Measurements from ENCODE around the gene FBXO17.

FBXO17 gene

GRCh38 chr19:38908911-38909310 lies 66.6 kb downstream of the FBXO17 start:
- no peak for DNase-seq
- H3K27ac ChIP-seq (ENCODE audit: insufficient read depth in 1 of 2, low read depth in 1 of 2, low read length in 2 of 2, poor library complexity in 1 of 2, severe bottlenecking in 2 of 2) = no peak overlapping the region
- WGBS (ENCODE audit: insufficient coverage) = 86% methylated on average over 2 of the region's 10 CpGs
- CTCF ChIA-PET = no interaction called here
- H3K4me3 ChIP-seq (ENCODE audit: control insufficient read depth in 1 of 7, extremely low read depth in 1 of 7, insufficient read depth in 4 of 7, low read depth in 2 of 7, low read length in 6 of 7) = no peak overlapping the region
- H3K36me3 ChIP-seq (ENCODE audit: control insufficient read depth in 4 of 4, insufficient read depth in 4 of 4, low read length in 3 of 4) = peaks cover 2 to 47% (median 30%) of the 10 kb centered on the region in 4 experiments
- POLR2A ChIA-PET = interaction anchor here (0.7 kb wide), 1 partner anchor 11 kb away, joined by 6 read pairs; no protein-coding TSS in a partner anchor
- no peaks in the 10 kb centered on the region for H3K9me3 ChIP-seq (ENCODE audit: control extremely low read depth in 1 of 5, control insufficient read depth in 4 of 5, insufficient read depth in 2 of 5, low read depth in 1 of 5, low read length in 4 of 5)
- peaks cover 0 to 5% (median 3%) of the 10 kb centered on the region in 4 experiments for H3K4me1 ChIP-seq (ENCODE audit: control extremely low read depth in 1 of 4, control insufficient read depth in 4 of 4, insufficient read depth in 4 of 4, low read length in 3 of 4)
- H3K27me3 ChIP-seq (replicated peaks in 2 of 5; ENCODE audit: control insufficient read depth in 4 of 5, insufficient read depth in 5 of 5, low read length in 4 of 5) = no peaks in the 10 kb centered on the region

- no peaks in the 10 kb centered on the region for H3K9me3 ChIP-seq (ENCODE audit: control extremely low read depth in 1 of 5, control insufficient read depth in 4 of 5, insufficient read depth in 2 of 5, low read depth in 1 of 5, low read length in 4 of 5)
- H3K27ac ChIP-seq (ENCODE audit: insufficient read depth in 1 of 2, low read depth in 1 of 2, low read length in 2 of 2, poor library complexity in 1 of 2, severe bottlenecking in 2 of 2) = no peak overlapping the region
- ChIA-PET POLR2A (no interaction called here), CTCF (no interaction called here)
- H3K4me1 ChIP-seq (ENCODE audit: control extremely low read depth in 1 of 4, control insufficient read depth in 4 of 4, insufficient read depth in 4 of 4, low read length in 3 of 4) = peaks cover 0 to 3% (median 2%) of the 10 kb centered on the region in 4 experiments
- no peak for DNase-seq
- H3K36me3 ChIP-seq (ENCODE audit: control insufficient read depth in 4 of 4, insufficient read depth in 4 of 4, low read length in 3 of 4) = peaks cover 2 to 47% (median 30%) of the 10 kb centered on the region in 4 experiments
- WGBS (ENCODE audit: insufficient coverage) = over 99% methylated on average over 12 of the region's 12 CpGs
- H3K27me3 ChIP-seq (replicated peaks in 2 of 5; ENCODE audit: control insufficient read depth in 4 of 5, insufficient read depth in 5 of 5, low read length in 4 of 5) = no peaks in the 10 kb centered on the region
- no peak overlapping the region for H3K4me3 ChIP-seq (ENCODE audit: control insufficient read depth in 1 of 7, extremely low read depth in 1 of 7, insufficient read depth in 4 of 7, low read depth in 2 of 7, low read length in 6 of 7)
Measured at GRCh38 chr19:38907670-38908069, 67.9 kb downstream of the FBXO17 start.

DNA sequence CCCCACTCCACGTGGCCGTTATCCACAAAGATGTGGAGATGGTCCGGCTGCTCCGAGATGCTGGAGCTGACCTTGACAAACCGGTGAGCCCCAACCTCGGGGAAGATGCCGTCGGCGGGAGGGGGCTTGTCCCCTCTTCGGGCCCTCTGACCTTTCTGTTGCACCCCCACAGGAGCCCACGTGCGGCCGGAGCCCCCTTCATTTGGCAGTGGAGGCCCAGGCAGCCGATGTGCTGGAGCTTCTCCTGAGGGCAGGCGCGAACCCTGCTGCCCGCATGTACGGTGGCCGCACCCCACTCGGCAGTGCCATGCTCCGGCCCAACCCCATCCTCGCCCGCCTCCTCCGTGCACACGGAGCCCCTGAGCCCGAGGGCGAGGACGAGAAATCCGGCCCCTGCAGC lies 68.3 kb downstream of the FBXO17 start:
- ChIA-PET POLR2A (no interaction called here), CTCF (no interaction called here)
- peaks cover 2 to 47% (median 30%) of the 10 kb centered on the region in 4 experiments for H3K36me3 ChIP-seq (ENCODE audit: control insufficient read depth in 4 of 4, insufficient read depth in 4 of 4, low read length in 3 of 4)
- 96% methylated on average over 29 of the region's 29 CpGs for WGBS (ENCODE audit: insufficient coverage)
- no peaks in the 10 kb centered on the region for H3K27me3 ChIP-seq (replicated peaks in 2 of 5; ENCODE audit: control insufficient read depth in 4 of 5, insufficient read depth in 5 of 5, low read length in 4 of 5)
- DNase-seq = no peak
- H3K4me1 ChIP-seq (ENCODE audit: control extremely low read depth in 1 of 4, control insufficient read depth in 4 of 4, insufficient read depth in 4 of 4, low read length in 3 of 4) = peaks cover 0 to 2% (median 0%) of the 10 kb centered on the region in 4 experiments
- H3K9me3 ChIP-seq (ENCODE audit: control extremely low read depth in 1 of 5, control insufficient read depth in 4 of 5, insufficient read depth in 2 of 5, low read depth in 1 of 5, low read length in 4 of 5) = no peaks in the 10 kb centered on the region
- no peak overlapping the region for H3K4me3 ChIP-seq (ENCODE audit: control insufficient read depth in 1 of 7, extremely low read depth in 1 of 7, insufficient read depth in 4 of 7, low read depth in 2 of 7, low read length in 6 of 7)
- H3K27ac ChIP-seq (ENCODE audit: insufficient read depth in 1 of 2, low read depth in 1 of 2, low read length in 2 of 2, poor library complexity in 1 of 2, severe bottlenecking in 2 of 2) = no peak overlapping the region

- POLR2A ChIA-PET = no interaction called here
- DNase-seq = no peak
- Histone ChIP-seq H3K4me1 (ENCODE audit: control extremely low read depth in 1 of 4, control insufficient read depth in 4 of 4, insufficient read depth in 4 of 4, low read length in 3 of 4) (peaks cover 0 to 6% (median 0%) of the 10 kb centered on the region in 4 experiments), H3K27ac (ENCODE audit: insufficient read depth in 1 of 2, low read depth in 1 of 2, low read length in 2 of 2, poor library complexity in 1 of 2, severe bottlenecking in 2 of 2) (no peak overlapping the region), H3K4me3 (ENCODE audit: control insufficient read depth in 1 of 7, extremely low read depth in 1 of 7, insufficient read depth in 4 of 7, low read depth in 2 of 7, low read length in 6 of 7) (no peak overlapping the region), H3K36me3 (ENCODE audit: control insufficient read depth in 4 of 4, insufficient read depth in 4 of 4, low read length in 3 of 4) (peaks cover 2 to 47% (median 30%) of the 10 kb centered on the region in 4 experiments), H3K9me3 (ENCODE audit: control extremely low read depth in 1 of 5, control insufficient read depth in 4 of 5, insufficient read depth in 2 of 5, low read depth in 1 of 5, low read length in 4 of 5) (no peaks in the 10 kb centered on the region), H3K27me3 (replicated peaks in 2 of 5; ENCODE audit: control insufficient read depth in 4 of 5, insufficient read depth in 5 of 5, low read length in 4 of 5) (no peaks in the 10 kb centered on the region)
- WGBS (ENCODE audit: insufficient coverage) = 100% methylated on average over 4 of the region's 4 CpGs
- CTCF ChIA-PET = interaction anchor here (0.7 to 1.1 kb wide), 4 partner anchors 9 to 36 kb away, joined by 3 read pairs; no protein-coding TSS in a partner anchor
Measured at GRCh38 chr19:38905620-38906019, 69.9 kb downstream of the FBXO17 start.

DNA sequence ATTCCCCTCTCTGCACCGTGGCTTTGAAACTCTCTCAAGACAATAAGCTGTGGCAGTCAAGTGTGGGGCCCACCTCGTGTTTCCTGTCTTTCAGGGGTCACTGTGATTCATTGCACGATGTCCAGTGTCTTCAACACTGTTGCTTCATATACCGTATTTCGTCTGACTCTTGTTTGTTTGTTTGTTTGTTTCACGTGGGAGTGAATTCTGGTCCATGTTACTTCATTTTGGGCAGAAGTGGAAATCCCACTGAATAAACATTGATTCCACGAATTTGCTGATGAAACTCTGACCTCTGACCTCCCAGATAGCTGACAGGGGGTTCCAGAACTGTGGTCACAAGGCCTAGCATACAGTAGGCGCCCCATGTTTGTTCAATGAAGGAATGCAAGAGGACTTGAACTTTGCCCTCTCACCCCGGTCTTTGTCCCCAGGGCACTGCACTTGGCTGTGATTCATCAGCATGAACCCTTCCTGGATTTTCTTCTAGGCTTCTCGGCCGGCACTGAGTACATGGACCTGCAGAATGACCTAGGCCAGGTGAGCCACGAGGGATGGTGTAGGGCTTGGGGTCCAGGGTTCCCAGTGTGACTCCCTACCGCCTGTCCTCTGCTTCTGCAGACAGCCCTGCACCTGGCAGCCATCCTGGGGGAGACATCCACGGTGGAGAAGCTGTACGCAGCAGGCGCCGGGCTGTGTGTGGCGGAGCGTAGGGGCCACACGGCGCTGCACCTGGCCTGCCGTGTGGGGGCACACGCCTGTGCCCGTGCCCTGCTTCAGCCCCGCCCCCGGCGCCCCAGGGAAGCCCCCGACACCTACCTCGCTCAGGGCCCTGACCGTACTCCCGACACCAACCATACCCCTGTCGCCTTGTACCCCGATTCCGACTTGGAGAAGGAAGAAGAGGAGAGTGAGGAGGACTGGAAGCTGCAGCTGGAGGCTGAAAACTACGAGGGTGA lies 70.7 kb downstream of the FBXO17 start:
- no peak overlapping the region for H3K4me3 ChIP-seq (ENCODE audit: control insufficient read depth in 1 of 7, extremely low read depth in 1 of 7, insufficient read depth in 4 of 7, low read depth in 2 of 7, low read length in 6 of 7)
- peaks cover 0 to 12% (median 2%) of the 10 kb centered on the region in 4 experiments for H3K4me1 ChIP-seq (ENCODE audit: control extremely low read depth in 1 of 4, control insufficient read depth in 4 of 4, insufficient read depth in 4 of 4, low read length in 3 of 4)
- H3K27me3 ChIP-seq (replicated peaks in 2 of 5; ENCODE audit: control insufficient read depth in 4 of 5, insufficient read depth in 5 of 5, low read length in 4 of 5) = no peaks in the 10 kb centered on the region
- H3K36me3 ChIP-seq (ENCODE audit: control insufficient read depth in 4 of 4, insufficient read depth in 4 of 4, low read length in 3 of 4) = peaks cover 2 to 44% (median 30%) of the 10 kb centered on the region in 4 experiments
- CTCF ChIA-PET = interaction anchor here (0.9 to 1.1 kb wide), 2 partner anchors 10 to 35 kb away, joined by 3 read pairs; no protein-coding TSS in a partner anchor
- no peak overlapping the region for H3K27ac ChIP-seq (ENCODE audit: insufficient read depth in 1 of 2, low read depth in 1 of 2, low read length in 2 of 2, poor library complexity in 1 of 2, severe bottlenecking in 2 of 2)
- WGBS (ENCODE audit: insufficient coverage) = 94% methylated on average over 23 of the region's 35 CpGs
- POLR2A ChIA-PET = no interaction called here
- no peaks in the 10 kb centered on the region for H3K9me3 ChIP-seq (ENCODE audit: control extremely low read depth in 1 of 5, control insufficient read depth in 4 of 5, insufficient read depth in 2 of 5, low read depth in 1 of 5, low read length in 4 of 5)
- no peak for DNase-seq

DNA sequence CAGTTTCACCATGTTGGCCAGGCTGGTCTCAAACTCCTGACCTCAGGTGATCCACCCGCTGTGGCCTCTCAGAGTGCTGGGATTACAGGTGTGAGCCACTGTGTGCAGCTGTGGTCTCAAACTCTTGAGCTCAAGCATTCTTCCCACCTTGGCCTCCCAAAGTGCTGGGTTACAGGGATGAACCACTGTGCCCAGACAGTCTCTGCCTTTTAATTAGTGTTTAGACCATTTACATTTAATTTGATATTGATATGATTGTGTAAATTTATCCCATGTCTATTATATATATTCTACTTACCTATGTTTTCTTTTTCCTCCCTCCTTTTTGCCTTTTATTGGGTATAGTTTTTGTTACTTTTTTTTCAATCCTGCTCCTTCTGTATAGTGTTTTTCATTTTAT lies 73.9 kb downstream of the FBXO17 start:
- 100% methylated on average over 1 of the region's 1 CpG for WGBS (ENCODE audit: insufficient coverage)
- H3K36me3 ChIP-seq (ENCODE audit: control insufficient read depth in 4 of 4, insufficient read depth in 4 of 4, low read length in 3 of 4) = peaks cover 2 to 22% (median 16%) of the 10 kb centered on the region in 4 experiments
- no peaks in the 10 kb centered on the region for H3K27me3 ChIP-seq (replicated peaks in 2 of 5; ENCODE audit: control insufficient read depth in 4 of 5, insufficient read depth in 5 of 5, low read length in 4 of 5)
- peak overlapping the region in 1 of 2 experiments; percentile 96 for H3K27ac ChIP-seq (ENCODE audit: insufficient read depth in 1 of 2, low read depth in 1 of 2, low read length in 2 of 2, poor library complexity in 1 of 2, severe bottlenecking in 2 of 2)
- no peak for DNase-seq
- POLR2A ChIA-PET = no interaction called here
- CTCF ChIA-PET = interaction anchor here (1.1 to 1.2 kb wide), 2 partner anchors 10 to 51 kb away, joined by 3 read pairs; partner anchors contain the start of gene CCER2
- H3K9me3 ChIP-seq (ENCODE audit: control extremely low read depth in 1 of 5, control insufficient read depth in 4 of 5, insufficient read depth in 2 of 5, low read depth in 1 of 5, low read length in 4 of 5) = no peaks in the 10 kb centered on the region
- peaks cover 0 to 23% (median 15%) of the 10 kb centered on the region in 4 experiments for H3K4me1 ChIP-seq (ENCODE audit: control extremely low read depth in 1 of 4, control insufficient read depth in 4 of 4, insufficient read depth in 4 of 4, low read length in 3 of 4)
- H3K4me3 ChIP-seq (ENCODE audit: control insufficient read depth in 1 of 7, extremely low read depth in 1 of 7, insufficient read depth in 4 of 7, low read depth in 2 of 7, low read length in 6 of 7) = no peak overlapping the region
